Lower leg skin (tissue), 4 donors: ENCODE data around the gene ZFP36L1. TPM values are rescaled to one million over a fixed set of nuclear protein-coding genes. Genes with fewer than 3 reads are reported as not detected.

ENCODE experiments used
- DNase-seq, 2 donors: peaks; one replicate each; pipeline ENCODE4 v3.0.0-alpha.2; 2019; ENCODE audit warnings: low spot score in 2 of 2
- H3K4me3 ChIP-seq: fragments of 200-600 bp; sonication (generic); 2 replicates; pipeline ENCODE4 v1.5.1; 2017; ENCODE audit warnings: mild to moderate bottlenecking, low read depth; ENCODE audit not compliant: poor library complexity, severe bottlenecking
- CTCF ChIP-seq, 3 donors: fragments of 450-650 bp; IDR thresholded peaks; one replicate each; pipeline ENCODE4 v1.5.1; 2016; ENCODE audit warnings: antibody characterized with exemption in 3 of 3, mild to moderate bottlenecking in 3 of 3, moderate library complexity in 2 of 3
- POLR2A ChIP-seq, 2 donors: fragments of 450-650 bp; IDR thresholded peaks; one replicate each; pipeline ENCODE4 v1.6.1; 2016 to 2017; ENCODE audit warnings: antibody characterized with exemption in 2 of 2, mild to moderate bottlenecking in 1 of 2, moderate library complexity in 1 of 2
- WGBS, 2 donors: methylation state at CpG; one replicate each; pipeline ENCODE4 v1.1.5; 2018; 5-methylcytosine and 5-hydroxymethylcytosine counted together
- intact Hi-C: fragments of 100-400 bp; cut with DNase I; formaldehyde crosslinking; loops from one replicate; pipeline ENCODE4 v1.15.0; 2023; ENCODE audit warnings: low total_unique reads
- total RNA-seq, 4 donors: library from RNA; depleted of rRNA; stranded (reverse); fragments of >200 nt; gene quantifications; one replicate each; pipeline ENCODE4 v1.1.0, GENCODE V29; 2016

Gene ZFP36L1
- total RNA-seq, 4 donors from 2014 or later = 466 to 2,618 (median 922) TPM

GRCh38 chr14:68790644-68791077 is 2.2 kb downstream of the ZFP36L1 start:
- WGBS, 2 donors = 2% methylated on average over 8 of the region's 8 CpGs
- peak in 1 of 2 donors; percentile 85 for DNase-seq
- no peak for TF ChIP-seq POLR2A (IDR thresholded peaks at IDR 0.05)
- TF ChIP-seq CTCF (IDR thresholded peaks at IDR 0.05) = no peak
- intact Hi-C loops = loop anchor here (10.0 kb wide), 1 partner anchor 246 kb away; no protein-coding TSS in a partner anchor
- peak overlapping the region; percentile 97 for H3K4me3 ChIP-seq

DNA sequence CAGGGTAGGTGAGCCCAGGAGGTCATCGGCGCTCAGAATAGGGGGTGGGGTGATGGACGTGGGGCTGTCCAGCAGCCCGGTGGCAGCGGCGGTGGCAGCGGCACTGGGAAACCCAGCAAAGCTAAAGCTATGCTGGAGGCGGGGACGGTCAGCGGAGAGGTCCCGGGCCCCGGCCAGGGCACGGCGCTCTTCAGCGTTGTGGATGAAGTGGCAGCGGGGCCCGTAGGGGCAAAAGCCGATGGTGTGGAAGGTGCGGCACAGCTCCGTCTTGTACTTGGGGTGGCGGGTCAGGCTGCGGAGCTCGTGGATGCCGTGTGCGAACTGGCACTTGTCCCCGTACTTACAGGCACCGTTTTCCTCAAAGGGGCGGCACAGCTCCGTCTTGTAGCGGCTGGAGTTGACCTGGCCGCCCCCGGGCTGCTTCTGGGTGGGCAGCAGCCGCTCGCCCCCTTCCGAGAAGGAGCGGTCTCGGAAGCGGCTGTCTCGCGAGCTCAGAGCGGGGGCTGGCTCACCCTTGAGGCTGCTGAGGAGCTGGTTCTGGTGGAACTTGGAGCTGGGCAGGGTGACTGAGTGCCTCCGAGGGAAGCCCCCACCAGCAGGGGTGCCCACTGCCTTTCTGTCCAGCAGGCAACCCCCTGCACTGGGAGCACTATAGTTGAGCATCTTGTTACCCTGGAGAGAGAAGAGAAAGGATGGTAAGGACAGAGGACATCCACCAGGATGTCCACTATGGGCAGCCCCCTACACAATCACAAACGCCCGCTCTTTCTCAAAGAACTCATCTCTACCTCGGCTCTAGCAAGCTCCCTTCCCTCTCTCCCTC is 2.8 kb downstream of the ZFP36L1 start:
- TF ChIP-seq CTCF (IDR thresholded peaks at IDR 0.05) (no peak), POLR2A (IDR thresholded peaks at IDR 0.05) (no peak)
- intact Hi-C loops = loop anchor here (5.0 to 10.0 kb wide), 4 partner anchors 83 to 543 kb away; no protein-coding TSS in a partner anchor
- peak overlapping the region; percentile 97 for H3K4me3 ChIP-seq
- WGBS, 2 donors = 1 to 2% methylated on average over 27 to 43 of the region's 45 CpGs
- DNase-seq = peak in 1 of 2 donors; percentile 87

GRCh38 chr14:68788996-68789820 is 3.7 kb downstream of the ZFP36L1 start:
- TF ChIP-seq POLR2A (IDR thresholded peaks at IDR 0.05) = no peak
- no peak for TF ChIP-seq CTCF (IDR thresholded peaks at IDR 0.05)
- WGBS, 2 donors = 1 to 2% methylated on average over 16 of the region's 16 CpGs
- peak overlapping the region; percentile 97 for H3K4me3 ChIP-seq
- DNase-seq = peak; percentile 87 to 97
- intact Hi-C loops = loop anchor here (5.0 to 10.0 kb wide), 3 partner anchors 82 to 542 kb away; no protein-coding TSS in a partner anchor

- peak overlapping the region; percentile 97 for H3K4me3 ChIP-seq
- TF ChIP-seq POLR2A (IDR thresholded peaks at IDR 0.05) (no peak), CTCF (IDR thresholded peaks at IDR 0.05) (no peak)
- DNase-seq = no peak
- intact Hi-C loops = loop anchor here (5.0 to 10.0 kb wide), 3 partner anchors 81 to 541 kb away; no protein-coding TSS in a partner anchor
- 10% methylated on average over 9 to 10 of the region's 10 CpGs for WGBS, 2 donors
Observed at GRCh38 chr14:68788275-68788995, 4.4 kb downstream of the ZFP36L1 start.
